GM21423 (cell line): ENCODE measurements around the gene TMEM117.
"Not testable (repeated sequence)": the region's sequence is repeated elsewhere in the genome, so short reads cannot be mapped to it uniquely, and the experiment has no call there.

Experiments used
- ATAC-seq: cut with Tn5 transposase; IDR thresholded peaks from one replicate; pipeline ENCODE4 v1.9.1; 2021; ENCODE audit warnings: mild to moderate bottlenecking, moderate library complexity; ENCODE audit not compliant: unreplicated experiment

The TMEM117 gene

DNA sequence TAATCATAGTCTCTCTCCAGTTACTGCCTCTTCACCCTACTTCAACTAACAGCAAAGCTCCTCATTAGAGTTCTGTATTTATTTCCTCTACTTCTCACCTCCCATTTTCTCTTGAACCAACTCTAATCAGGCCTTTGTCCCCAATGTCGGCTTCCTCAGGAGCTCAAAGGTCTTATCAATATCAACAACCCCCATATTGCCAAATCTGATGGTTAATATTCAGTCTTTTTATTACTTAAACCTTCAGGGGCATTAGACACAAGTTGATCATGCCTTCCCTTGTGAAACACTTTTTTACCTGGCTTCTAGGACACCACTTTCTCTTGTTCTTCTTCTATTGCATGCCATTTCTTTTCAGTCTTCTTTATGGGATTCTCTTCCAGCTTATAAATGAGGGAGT lies 531.3 kb downstream of the TMEM117 start:
- no peak for ATAC-seq

GRCh38 chr12:44367916-44368315 lies 532.0 kb downstream of the TMEM117 start:
- no peak for ATAC-seq

- ATAC-seq = no peak
Observed at GRCh38 chr12:44369998-44370397, 534.1 kb downstream of the TMEM117 start.

DNA sequence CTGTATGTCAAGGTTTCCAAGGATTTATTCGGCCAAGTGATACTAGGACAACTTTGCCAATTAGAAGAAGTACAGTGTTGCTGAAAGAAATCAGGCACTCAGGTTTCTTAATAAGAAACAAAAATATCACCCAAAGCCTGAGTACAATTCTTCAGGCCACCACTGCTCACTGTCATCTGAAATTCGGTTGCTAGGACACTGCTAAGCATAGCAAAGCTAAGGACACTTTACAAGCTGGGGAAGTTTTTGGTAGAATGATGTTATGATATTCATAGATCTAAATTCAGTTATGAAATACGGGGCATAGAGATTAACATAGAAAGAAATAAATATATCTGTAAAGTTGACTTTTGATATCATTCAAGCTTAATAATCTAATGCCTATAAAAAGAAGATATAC lies 535.1 kb downstream of the TMEM117 start:
- ATAC-seq = no peak

- ATAC-seq = no peak
Observed at GRCh38 chr12:44372259-44372658, 536.4 kb downstream of the TMEM117 start.

DNA sequence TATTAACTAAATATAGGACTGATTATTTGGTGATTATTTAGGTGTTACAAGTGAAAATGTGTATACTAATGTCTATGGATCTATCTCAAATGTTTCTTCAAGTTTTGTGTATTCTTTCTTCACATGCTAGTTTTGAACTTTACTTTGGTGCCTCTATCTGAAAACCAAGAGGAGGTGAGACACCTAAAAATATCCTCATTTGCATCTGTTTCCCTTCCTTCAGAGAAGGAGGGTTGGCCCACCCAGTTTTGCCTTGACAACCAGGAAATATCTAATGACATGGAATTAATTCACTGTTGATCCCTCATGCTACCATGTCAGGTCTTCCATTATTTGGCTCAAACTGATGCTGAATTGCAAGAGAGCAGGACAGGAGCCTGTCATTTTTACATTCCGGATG lies 539.8 kb downstream of the TMEM117 start:
- no peak for ATAC-seq

GRCh38 chr12:44377443-44378187 lies 541.7 kb downstream of the TMEM117 start:
- no peak for ATAC-seq

- not testable (repeated sequence) for ATAC-seq
Observed at GRCh38 chr12:44379113-44379512, 543.2 kb downstream of the TMEM117 start.

DNA sequence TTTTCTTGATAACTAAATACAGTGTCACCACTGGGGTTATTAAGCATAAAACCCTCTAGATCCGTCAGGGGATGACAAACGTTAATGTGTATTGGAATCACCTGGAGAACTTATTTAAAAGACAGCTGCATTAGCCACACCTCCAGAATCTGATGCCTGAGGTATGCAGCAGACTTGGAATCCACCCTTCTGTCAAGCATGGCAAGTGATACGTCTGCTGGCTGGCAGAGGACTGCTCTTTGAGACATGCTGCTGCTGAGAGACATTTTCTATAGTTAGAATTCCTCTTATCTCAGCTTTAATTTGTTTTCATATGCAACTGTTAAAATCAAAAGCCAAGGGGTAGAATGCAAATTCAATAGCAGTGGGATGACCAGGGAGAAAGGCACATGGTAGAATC lies 544.0 kb downstream of the TMEM117 start:
- ATAC-seq = no peak

DNA sequence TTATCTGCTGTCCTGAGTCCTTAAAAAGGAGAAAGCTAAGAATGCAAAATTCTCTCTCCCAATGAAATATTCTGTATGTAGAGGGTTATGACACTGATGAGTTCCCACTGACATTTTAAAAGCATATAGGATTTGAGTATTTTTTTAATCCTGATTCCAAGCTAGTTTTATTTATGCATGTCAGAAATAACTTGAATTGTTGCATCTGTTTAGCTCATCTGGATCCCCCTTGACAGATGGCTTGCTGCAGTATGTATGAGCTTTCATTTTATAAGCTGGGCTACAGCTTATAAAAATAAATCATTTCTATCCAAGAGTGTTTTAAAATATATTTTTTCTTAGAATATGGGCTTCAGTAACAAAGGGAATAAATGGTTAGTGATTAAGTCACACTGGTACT lies 545.0 kb downstream of the TMEM117 start:
- no peak for ATAC-seq

DNA sequence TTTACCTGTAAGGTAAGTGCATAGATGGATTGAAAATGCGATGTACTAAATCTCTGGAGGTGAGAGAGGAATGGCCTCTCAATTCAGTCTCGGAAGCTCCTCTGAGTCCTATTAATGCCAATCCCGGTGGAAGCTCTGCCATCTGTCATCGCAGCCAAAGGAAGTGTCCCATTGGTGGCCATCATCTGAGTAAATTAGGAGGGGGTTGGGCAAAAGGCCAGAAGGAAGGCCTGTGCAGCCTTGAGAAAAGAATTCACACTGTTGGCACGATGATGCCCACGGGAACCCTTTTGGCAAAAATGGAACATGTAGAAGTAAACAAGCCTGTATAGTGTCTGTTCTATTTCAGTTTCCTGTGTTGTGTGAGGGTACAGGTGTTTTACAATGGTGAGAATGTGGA lies 545.5 kb downstream of the TMEM117 start:
- no peak for ATAC-seq

GRCh38 chr12:44384136-44384535 lies 548.3 kb downstream of the TMEM117 start:
- no peak for ATAC-seq

- ATAC-seq = no peak
Observed at GRCh38 chr12:44385964-44386363, 550.1 kb downstream of the TMEM117 start.

DNA sequence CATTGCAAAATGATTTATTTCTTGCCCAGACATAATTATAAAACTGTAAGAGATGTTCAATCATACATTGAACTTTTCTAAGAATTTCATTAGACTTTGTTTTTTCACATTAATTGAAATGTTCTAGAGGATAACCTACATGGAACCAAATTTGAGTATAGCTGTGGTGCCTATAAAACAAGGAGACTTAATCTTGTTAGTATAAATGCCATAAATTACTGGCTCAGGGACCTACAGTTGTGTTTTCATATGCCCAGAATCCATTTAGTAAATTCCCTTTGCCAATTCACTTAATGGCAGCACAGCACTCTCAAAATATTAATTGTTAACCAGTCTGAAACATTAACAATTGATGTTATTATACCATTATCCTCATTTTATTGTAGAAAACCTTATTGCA lies 551.7 kb downstream of the TMEM117 start:
- no peak for ATAC-seq

DNA sequence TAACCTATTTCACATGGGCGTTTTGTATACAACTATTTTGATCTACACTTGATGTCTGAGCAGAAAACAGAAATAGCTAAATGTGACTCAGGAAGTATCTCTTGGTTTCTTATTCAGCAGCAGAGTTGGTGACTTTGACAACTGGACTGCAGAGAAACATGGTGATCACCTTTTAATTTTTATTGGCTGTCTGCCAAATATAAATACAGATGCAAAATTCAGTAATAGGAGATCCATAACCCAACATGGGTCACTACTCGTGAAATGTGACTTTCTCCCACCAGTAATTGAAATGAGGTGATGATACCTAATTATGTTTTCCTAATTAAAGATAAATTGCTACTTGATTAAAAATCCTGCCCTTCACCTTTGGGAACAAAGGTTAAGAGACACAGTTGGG lies 553.2 kb downstream of the TMEM117 start:
- ATAC-seq = no peak

DNA sequence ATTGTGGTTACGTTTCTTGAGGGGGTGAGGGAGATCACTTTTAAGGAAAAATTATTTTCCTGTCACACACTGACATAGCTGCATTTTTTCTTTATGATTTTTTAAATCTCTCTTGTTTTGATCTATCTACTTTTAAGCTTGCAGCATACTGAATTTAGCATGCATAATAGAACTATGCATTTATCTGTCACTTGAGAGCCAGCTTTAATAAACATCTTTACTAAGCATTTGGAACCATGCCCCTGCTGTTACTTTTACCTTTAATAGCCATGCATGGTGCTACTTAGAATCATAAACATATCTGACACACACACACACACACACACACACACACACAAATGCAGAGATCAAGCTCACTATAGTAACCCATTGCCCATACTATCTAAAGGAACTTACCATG lies 554.0 kb downstream of the TMEM117 start:
- no peak for ATAC-seq

DNA sequence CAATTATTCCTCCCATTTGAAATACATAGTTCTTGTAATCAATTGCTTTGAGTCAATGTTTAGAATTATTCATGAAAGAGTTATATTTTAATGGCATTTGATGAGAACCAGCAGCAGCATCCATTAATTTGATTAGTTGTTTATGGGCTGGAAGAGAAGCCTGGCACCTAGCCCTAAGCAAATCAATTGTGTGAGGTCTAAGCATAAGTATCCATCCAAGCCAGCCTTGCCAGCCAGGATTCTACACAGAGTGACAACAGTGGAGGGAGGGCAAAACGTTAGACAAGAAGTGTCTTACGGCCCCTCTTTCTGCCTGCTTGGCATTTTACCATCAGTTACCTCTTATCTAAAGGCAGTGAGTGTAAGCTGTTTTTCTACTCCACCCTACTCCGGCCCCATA lies 561.8 kb downstream of the TMEM117 start:
- no peak for ATAC-seq

DNA sequence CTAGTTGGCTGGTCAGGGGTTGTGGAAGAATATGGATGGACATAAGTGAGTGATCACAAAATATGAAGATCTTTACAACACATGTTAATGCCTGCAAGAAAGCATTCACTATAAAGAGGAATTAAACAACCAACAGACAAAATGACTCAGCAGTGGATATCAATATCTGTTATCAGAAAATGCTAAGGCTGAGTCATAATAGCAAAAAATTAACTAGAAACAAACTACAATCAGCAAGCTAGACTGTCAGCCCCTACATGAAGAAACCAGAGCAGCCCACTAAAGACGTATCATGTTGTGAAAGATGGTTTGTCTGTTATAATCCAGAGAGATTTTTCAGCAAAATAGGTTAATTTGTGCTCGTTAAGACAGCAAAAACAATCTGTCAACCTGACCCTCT lies 567.3 kb downstream of the TMEM117 start:
- ATAC-seq = no peak

DNA sequence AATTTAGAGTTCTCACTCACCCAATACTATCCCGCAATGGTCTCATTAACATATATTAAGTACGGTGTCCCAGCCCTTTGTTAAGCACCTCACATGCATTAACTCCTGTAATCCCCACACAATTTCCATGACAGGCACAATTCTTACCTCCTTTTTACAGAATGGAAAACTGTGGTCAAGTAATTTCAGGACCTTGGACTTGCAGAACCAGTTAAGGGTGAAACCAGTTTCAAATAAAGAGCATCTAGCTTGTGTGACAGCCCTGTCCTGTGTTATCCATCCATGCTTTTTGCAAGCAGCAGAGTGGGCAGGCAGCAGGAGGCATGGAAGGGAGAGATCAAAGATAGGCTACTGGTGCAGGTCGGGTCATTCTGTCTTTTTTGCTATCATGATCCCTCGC lies 569.4 kb downstream of the TMEM117 start:
- ATAC-seq = no peak

DNA sequence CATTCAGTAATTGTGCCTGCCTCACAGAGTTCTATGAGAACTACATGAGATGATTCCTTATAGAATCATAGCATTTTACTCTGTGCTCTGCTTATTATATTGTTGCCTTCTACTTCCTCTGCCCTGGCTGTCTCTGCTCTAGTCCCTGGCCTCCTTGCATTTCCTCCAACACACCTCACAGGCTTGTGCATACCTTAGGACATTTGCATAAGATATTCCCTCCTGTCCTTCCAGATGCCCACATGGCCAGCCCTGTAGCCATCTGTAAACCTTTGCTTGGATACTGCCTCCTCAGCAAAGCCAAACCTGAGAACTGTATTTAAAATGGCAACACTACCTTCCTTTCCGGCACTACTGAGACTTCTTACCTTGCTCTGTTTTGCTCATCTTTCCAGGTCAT lies 586.7 kb downstream of the TMEM117 start:
- ATAC-seq = no peak

DNA sequence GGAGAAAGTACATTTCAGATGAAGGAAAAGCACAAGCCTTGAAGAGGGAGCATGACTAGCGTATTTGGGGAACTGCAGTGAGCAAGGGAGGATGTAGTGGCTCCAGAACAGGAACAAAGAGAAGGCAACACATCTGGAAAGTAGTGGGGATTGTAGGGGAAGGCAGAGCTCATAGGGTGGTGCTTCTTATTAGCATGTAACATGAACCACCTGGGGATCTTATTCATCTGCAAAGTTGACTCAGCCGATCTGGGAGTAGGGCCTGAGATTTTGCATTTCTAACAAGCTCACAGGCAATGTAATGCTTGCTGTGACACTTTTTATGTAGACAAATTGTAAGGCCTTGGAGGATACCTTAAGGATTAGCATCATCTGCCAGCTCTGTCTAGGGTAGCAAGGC lies 592.9 kb downstream of the TMEM117 start:
- ATAC-seq = no peak

- ATAC-seq = peak; percentile 76
Observed at GRCh38 chr12:44431647-44432343, 595.9 kb downstream of the TMEM117 start.

DNA sequence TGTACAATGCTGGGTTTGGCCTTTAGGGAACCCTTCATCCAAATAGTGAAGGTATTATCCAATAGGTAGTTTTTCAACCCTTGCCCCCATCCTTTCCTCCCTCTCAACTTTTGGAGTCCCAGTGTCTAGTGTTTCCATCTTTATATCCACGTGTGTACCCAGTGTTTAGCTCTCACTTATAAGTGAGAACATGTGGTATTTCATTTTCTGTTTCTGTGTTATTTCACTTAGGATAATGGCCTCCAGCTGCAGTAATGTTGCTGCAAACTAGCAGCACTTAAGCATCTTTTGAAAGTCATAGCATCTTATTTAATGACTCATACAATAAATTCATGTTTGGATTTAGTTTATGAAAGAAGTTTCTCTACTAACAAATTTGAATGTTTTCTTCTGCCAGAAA lies 597.8 kb downstream of the TMEM117 start:
- ATAC-seq = no peak
